Activated gamma-delta T cell (primary cell): ENCODE measurements around the gene CCNJL.

Experiments used
- DNase-seq: peaks from one replicate; lab custom pipeline; 2025; lab: John Stamatoyannopoulos, UW

The CCNJL gene

DNA sequence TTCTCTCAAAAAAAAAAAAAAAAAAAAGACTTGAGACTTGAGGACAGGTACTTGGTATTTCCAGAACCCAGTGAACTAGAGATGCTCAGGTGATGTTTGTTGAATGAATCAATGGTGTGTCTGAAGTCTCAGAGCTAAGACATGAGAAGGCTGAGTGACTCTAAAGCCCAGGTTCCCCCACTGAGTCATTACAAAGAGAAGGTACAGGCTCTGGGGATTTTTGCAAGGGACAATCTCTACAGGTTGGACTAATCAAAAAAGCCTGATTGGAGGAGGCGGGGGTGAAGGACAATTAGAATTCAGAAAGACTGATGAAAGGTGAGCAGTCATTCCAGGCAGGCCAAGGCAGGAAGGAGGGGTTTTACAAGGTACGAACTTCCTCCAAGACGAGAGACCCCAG is 91.3 kb downstream of the CCNJL start:
- DNase-seq, result no peak

DNA sequence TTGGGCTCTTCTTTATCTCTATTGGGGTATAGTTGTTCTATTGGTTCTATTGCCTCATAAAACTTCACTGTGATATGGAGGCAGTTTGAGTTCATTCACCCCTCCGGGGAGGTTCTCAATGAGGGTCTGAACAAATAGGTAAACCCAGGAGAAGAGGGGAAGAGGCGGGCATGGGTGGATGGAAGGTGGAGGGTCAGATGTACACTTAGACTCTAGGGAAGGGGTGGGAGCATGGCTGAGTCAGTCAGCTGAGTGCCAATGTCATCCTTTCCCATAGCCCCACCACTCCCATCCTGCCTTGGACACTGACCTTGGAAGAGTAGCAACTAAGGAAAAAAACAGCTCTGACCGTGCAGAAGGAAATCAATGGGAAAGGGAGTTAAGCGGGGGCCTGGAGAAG is 93.0 kb downstream of the CCNJL start:
- no peak for DNase-seq

DNA sequence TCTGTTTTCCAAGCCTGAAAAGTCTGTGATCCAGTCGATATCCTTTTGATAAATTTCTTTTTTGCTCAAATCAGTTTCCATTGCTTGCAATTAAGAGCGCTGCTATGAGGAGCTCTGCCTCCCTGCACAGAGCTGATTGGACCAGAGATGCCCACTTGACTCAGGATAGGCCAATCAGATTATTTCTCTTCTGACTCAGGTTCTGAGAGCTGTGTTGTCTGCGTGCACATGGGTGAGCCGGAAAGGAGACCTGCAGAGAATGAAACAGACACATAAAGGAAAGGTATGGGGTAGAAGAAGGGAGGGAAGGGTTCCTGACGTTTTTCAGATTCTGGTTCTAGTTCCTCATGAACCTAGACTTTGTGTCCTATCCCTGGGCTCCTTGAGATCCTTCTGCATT is 98.8 kb downstream of the CCNJL start:
- DNase-seq, result no peak

DNA sequence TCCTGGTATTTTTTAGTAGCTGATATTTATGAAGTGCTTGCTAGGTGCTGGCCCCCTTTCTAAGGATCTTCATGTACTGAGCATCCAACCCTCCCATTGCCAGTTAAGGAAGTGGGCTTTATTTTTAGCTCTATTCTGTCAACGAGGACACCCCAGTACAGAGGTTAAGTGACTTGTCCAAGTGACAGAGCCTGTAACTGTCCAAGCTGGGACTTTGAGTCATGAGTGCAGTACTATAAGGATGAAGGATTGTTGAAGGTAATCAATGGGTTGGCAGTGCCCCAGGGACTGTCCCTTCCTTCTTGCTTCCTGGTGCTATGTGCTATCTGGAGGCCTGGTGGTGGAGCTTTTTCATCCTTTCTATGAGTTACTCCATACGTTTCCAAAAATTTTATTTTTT is 101.0 kb downstream of the CCNJL start:
- no peak for DNase-seq

DNA sequence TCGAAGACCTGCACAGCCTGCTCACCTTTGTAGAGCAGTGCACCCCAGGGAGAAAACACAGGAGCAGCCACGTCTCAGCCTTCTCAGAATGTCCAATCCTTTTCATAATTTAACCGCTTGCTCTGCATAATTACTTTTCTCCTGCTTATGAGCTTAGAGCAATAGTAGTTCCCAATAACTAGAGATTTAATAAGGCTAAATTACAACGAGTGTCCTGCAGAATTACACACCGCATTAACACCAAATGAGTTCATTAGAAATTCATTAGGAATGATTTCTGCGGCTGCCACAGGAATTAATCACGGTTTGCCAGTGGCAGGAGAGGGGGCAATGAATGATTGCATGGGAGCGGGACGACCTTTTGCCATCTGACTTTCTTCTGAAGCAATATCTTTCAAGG is 101.8 kb downstream of the CCNJL start:
- DNase-seq, result no peak

DNA sequence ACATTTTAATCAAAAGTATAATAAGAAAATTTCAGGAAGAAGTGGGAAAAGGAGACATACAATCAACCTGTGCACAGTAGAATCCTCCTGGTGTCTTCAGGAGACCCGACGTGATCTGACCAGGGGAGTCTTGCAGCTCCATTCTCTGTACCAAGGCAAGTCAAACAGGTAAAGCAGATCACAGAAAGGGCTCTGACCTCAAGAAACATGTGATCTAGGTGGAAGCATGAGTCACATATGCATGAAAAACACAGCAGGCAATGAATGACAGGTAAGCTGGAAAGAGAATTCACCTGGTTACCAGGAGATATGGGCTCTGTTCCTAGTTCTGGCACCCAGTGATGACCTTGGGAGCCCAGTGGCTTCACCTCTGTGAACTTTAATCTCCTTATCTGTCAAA is 102.4 kb downstream of the CCNJL start:
- DNase-seq, result no peak

DNA sequence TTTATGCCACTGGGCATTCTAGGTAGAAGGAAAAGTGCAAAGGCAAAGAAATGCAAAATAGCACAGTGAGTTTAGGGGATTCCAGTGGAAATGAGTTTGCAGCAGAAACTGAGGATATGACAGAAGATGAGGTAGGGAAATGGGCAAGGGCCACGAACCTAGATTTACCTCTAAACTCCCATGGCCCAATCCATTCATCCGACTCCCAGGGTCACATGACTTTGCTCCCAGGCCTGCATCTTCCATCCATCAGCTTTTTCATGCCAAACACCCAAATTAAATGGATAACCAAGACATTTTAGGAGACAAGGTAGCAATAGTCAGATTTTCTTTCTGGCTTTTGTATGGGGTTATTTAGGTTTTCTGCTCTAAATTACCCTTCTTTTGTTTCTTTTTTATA is 105.3 kb downstream of the CCNJL start:
- DNase-seq, result no peak
